Activated naive CD4-positive, alpha-beta T cell treated with anti-CD3 and anti-CD28 coated beads, Interleukin-2, amount 10 ng/mL, durations not matched to agents 7 days and 5 days (primary cell): ENCODE measurements around the gene TANK.

Experiments used
- CTCF ChIA-PET: fragments of 350-600 bp; sonication (Branson Sonifier 250); formaldehyde crosslinking; loops from one replicate; lab custom pipeline; 2021; ENCODE audit warnings: antibody characterized with exemption; lab: Charles Lee
- DNase-seq: peaks from one replicate; pipeline ENCODE4 v3.0.0-alpha.2; 2020
- H3K27ac Mint-ChIP-seq: one replicate; pipeline ENCODE4 v1.8.0; 2021; ENCODE audit warnings: mild to moderate bottlenecking, moderate library complexity, mixed read lengths
- H3K27me3 Mint-ChIP-seq: one replicate; pipeline ENCODE4 v1.8.0; 2021; ENCODE audit warnings: mild to moderate bottlenecking, mixed read lengths
- H3K36me3 Mint-ChIP-seq: one replicate; pipeline ENCODE4 v1.8.0; 2021; ENCODE audit warnings: mixed read lengths
- H3K4me1 Mint-ChIP-seq: one replicate; pipeline ENCODE4 v1.8.0; 2021; ENCODE audit warnings: mixed read lengths
- H3K4me3 Mint-ChIP-seq: one replicate; pipeline ENCODE4 v1.8.0; 2021; ENCODE audit warnings: mild to moderate bottlenecking, moderate library complexity, mixed read lengths
- H3K9me3 Mint-ChIP-seq: one replicate; pipeline ENCODE4 v1.8.0; 2021; ENCODE audit warnings: mixed read lengths

The TANK gene

DNA sequence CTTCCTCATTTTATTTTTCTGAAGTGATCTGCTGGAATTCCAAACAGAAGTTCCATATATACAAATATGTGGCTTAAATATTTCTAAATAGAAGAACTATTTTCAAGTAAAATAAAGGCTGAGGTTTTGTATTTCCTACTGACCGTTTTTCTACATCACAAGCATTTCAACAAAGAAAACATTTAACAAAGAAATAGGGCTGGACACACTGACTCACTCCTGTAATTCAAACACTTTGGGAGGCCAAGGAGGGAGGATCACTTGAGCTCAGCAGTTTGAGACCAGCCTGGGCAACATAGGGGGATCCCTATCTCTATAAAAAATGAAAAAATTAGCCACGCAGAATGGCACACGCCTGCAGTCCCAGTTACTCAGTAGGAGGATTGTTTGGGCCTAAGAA lies 44.6 kb downstream of the TANK start:
- Mint-ChIP-seq H3K9me3 (no peaks in the 10 kb centered on the region), H3K4me1 (peaks cover 7% of the 10 kb centered on the region), H3K27me3 (no peaks in the 10 kb centered on the region), H3K27ac (no peak overlapping the region), H3K36me3 (peaks cover 21% of the 10 kb centered on the region), H3K4me3 (no peak overlapping the region)
- CTCF ChIA-PET, result no interaction called here
- DNase-seq, result no peak

DNA sequence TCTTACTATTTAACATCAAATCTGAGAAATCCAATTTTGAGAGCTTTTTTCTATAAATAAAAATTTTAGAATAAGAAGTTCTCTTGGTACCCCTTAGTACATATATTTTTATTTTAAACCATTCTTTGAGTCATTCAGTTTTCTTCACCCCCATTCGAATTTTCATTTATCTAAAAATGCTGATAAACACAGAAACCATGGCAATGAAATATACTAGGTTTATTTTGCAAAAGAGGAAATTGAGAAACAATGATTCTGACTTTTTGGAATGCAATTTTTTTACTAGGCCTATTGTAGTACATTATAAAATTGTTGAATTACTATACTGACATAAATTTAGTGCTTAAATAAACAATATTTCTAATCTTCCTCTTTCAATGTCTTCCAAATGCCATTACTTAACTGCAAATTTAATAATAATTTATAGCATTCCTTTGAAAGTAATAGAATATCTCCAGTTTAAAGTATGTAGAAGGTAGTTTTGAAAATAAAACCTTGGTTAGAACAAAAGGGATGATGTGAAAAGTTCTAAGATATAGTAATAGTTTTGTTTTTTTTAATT lies 46.3 kb downstream of the TANK start:
- Mint-ChIP-seq H3K4me3 (no peak overlapping the region), H3K27ac (no peak overlapping the region), H3K27me3 (no peaks in the 10 kb centered on the region), H3K9me3 (no peaks in the 10 kb centered on the region), H3K4me1 (no peaks in the 10 kb centered on the region), H3K36me3 (peaks cover 30% of the 10 kb centered on the region)
- no peak for DNase-seq
- CTCF ChIA-PET, result no interaction called here

DNA sequence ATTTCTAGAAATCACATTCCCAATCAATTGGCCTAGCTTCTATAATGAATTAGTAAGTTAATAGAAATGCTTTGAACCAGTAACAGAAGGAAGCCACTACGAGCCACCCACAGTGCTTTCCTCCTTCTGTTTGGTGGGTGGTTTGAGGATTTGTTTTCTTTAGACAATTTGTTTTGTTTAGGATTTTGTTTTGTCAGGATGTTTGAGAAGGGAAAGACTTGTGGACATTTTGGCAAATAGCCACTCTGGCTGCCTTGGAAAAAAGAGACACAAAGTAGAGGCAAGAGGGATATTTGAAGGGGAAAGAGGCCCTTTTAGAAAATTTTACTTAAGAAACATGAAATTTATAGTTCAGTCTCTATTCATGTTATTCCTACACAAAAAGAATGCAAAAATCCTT lies 47.7 kb downstream of the TANK start:
- no peaks in the 10 kb centered on the region for H3K27me3 Mint-ChIP-seq
- H3K27ac Mint-ChIP-seq, result no peak overlapping the region
- DNase-seq, result no peak
- no peaks in the 10 kb centered on the region for H3K4me1 Mint-ChIP-seq
- H3K4me3 Mint-ChIP-seq, result no peak overlapping the region
- no peaks in the 10 kb centered on the region for H3K9me3 Mint-ChIP-seq
- CTCF ChIA-PET, result no interaction called here
- peaks cover 34% of the 10 kb centered on the region for H3K36me3 Mint-ChIP-seq

DNA sequence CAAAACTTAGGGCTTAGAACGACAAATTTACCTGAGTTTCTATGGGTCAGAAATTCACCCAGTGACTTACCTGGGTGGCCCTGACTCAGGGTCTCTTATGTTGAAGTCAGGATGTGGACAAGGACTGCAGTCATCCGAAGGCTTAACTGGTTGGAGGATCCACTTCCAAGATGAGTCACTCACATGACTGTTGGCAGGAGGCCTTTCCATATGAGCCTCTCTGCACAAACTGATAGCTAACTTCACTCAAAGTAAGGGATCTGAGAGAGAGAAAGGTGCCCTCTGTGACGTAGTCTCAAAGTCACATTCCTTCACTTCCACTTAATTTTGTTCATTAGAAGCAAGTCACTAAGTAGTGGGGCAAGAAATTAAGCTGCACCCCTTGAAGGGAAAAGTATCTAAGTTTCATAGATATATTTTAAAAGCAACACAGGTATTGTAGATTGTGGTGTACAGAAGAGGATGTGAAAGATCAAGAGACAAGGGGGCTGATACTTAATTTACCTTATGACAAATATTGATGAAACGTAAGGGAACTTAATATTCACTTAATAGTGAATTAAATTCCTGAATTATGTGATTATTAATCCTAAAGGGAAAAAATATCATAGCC lies 48.4 kb downstream of the TANK start:
- no peak for DNase-seq
- Mint-ChIP-seq H3K4me1 (no peaks in the 10 kb centered on the region), H3K27me3 (no peaks in the 10 kb centered on the region), H3K4me3 (no peak overlapping the region), H3K36me3 (peaks cover 38% of the 10 kb centered on the region), H3K27ac (no peak overlapping the region), H3K9me3 (no peaks in the 10 kb centered on the region)
- CTCF ChIA-PET, result no interaction called here

DNA sequence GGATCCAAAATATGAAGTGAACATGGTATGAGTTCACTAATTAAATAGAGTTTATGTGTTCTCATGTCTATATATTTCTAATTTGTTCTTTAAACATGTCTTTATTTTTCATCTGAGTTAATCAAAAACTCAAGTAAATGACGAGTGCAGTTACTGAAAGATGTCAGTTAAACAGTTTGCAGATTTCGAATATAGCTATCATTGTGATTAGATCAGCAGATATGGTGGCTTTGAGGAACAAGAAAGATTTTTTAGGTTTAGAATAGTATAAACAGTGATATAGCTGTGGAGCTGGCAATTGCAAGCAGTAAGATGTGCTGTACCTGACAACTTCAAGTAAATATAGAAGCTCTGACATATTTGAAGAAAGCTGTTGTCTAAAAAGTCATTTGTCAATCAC lies 49.7 kb downstream of the TANK start:
- no peaks in the 10 kb centered on the region for H3K4me1 Mint-ChIP-seq
- no peaks in the 10 kb centered on the region for H3K27me3 Mint-ChIP-seq
- peaks cover 35% of the 10 kb centered on the region for H3K36me3 Mint-ChIP-seq
- CTCF ChIA-PET, result interaction anchor here (0.6 to 1.6 kb wide), 3 partner anchors 14 to 146 kb away, joined by 3 to 4 read pairs (median 4); no protein-coding TSS in a partner anchor
- no peak overlapping the region for H3K4me3 Mint-ChIP-seq
- no peak overlapping the region for H3K27ac Mint-ChIP-seq
- no peaks in the 10 kb centered on the region for H3K9me3 Mint-ChIP-seq
- DNase-seq, result no peak

DNA sequence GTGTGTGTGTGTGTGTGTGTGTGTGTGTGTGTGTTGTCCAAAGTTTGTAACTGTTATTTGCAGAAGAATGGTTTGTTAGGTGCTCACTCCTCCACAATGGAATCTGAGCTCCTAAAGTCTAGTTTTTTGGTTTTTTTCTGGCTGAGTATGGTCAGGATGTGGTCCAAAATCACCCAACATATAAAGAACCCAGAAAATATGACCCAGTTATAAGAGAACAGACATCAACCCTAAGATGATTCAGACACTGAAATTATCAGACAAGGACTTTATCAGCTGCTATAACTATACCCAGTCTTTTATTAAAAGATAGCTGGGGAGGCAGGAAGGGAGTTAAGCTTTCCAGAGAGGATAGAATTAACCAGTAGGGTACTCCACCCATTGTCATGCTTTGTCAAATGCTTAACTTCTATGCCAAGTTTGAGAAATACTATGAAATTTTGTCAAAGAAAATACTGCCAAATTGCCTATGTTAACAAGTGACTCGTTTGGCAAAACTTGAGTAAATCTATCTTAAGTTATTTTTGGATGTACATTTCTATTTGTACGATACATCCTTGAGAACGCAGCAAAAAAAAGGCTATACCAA lies 57.5 kb downstream of the TANK start:
- Mint-ChIP-seq H3K27me3 (no peaks in the 10 kb centered on the region), H3K4me1 (peaks cover 8% of the 10 kb centered on the region), H3K4me3 (no peak overlapping the region), H3K27ac (no peak overlapping the region), H3K36me3 (peaks cover 24% of the 10 kb centered on the region), H3K9me3 (no peaks in the 10 kb centered on the region)
- CTCF ChIA-PET, result interaction anchor here (0.7 to 1.1 kb wide), 2 partner anchors 19 to 153 kb away, joined by 3 read pairs; no protein-coding TSS in a partner anchor
- no peak for DNase-seq

DNA sequence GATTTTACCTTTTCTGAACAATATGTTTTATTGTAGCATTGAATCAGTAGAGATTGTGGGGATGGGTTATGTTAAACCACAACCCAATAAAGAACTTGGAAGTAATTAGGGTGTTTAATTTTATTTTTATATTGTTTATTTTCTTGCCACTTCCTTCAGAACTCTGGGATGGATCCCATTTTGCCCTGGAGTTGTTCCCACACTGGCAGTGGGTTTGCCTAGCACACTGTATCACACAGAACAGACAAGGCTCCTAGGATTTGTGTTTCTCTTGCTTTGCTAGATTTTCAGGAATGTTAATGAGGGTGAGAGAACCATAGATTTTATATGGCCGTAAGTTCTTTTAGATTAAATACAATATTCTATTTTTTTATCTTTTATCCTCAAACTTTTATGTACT lies 59.0 kb downstream of the TANK start:
- CTCF ChIA-PET, result no interaction called here
- Mint-ChIP-seq H3K27ac (no peak overlapping the region), H3K9me3 (no peaks in the 10 kb centered on the region), H3K4me1 (peaks cover 8% of the 10 kb centered on the region), H3K27me3 (no peaks in the 10 kb centered on the region), H3K4me3 (no peak overlapping the region), H3K36me3 (peaks cover 19% of the 10 kb centered on the region)
- no peak for DNase-seq

DNA sequence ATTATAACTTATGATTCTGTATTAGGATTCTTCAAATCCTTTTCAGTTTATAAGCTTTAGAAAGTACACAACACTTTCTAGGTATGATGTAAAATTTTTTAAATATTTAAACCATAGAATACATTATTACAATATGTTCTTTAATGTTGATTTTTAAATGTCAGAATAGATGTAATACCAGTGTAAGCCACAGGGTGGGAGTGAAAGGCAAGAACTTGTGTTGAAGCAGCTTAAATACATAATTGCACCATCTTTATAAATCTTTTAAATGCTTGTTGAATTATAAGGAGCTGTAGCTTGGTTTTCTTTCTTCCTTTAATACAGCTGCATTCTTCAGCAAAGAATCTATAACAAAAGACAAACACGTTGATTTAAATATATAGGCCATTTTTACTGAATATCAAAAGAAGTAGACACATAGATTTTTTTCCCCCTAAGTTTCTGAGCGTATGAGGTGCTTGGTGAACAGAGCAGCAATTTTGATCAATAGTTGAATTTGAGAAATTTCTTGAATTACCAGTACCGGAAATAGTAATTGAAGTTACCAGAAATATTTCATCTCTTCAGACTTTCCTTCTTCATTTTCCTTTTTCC lies 63.0 kb downstream of the TANK start:
- H3K9me3 Mint-ChIP-seq, result no peaks in the 10 kb centered on the region
- H3K36me3 Mint-ChIP-seq, result peaks cover 31% of the 10 kb centered on the region
- H3K27ac Mint-ChIP-seq, result no peak overlapping the region
- CTCF ChIA-PET, result interaction anchor here (0.7 to 4.5 kb wide), 17 partner anchors 8 to 229 kb away, joined by 3 to 41 read pairs (median 4); no protein-coding TSS in a partner anchor
- H3K4me3 Mint-ChIP-seq, result no peak overlapping the region
- DNase-seq, result no peak
- H3K27me3 Mint-ChIP-seq, result no peaks in the 10 kb centered on the region
- no peaks in the 10 kb centered on the region for H3K4me1 Mint-ChIP-seq

DNA sequence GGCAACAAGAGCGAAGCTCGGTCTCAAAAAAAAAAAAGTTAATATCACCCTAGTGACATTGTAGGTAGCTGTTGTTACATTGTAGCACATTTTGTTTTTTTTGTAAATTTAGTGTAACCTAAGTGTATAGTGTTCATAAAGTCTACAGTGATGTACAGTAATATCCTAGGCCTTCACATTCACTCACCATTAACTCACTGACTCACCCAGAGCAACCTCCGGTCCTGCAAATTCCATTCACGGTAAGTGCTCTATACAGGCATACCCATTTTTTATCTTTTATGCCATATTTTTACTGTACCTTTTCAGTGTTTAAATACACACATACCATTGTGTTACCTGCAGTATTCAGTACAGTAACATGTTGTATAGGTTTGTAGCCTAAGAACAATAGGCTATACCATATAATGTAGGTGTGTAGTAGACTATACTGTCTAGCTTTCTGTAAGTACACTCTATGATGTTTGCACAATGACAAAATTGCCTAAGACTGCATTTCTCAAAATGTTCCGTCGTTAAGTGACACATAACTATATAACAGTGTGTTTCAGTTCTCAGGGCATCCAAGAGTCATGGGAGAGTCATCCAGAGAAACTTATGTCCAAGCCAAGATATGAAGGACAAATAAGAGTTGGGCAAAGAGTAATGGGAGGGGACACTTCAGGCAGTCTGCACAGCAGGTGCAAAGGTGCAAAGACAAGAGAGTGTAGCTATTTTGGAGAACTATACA lies 68.4 kb downstream of the TANK start:
- Mint-ChIP-seq H3K27me3 (no peaks in the 10 kb centered on the region), H3K27ac (no peak overlapping the region), H3K36me3 (peaks cover 36% of the 10 kb centered on the region), H3K4me1 (no peaks in the 10 kb centered on the region), H3K4me3 (no peak overlapping the region), H3K9me3 (no peaks in the 10 kb centered on the region)
- no peak for DNase-seq
- CTCF ChIA-PET, result interaction anchor here (1.1 kb wide), 1 partner anchor 23 kb away, joined by 3 read pairs; no protein-coding TSS in a partner anchor

DNA sequence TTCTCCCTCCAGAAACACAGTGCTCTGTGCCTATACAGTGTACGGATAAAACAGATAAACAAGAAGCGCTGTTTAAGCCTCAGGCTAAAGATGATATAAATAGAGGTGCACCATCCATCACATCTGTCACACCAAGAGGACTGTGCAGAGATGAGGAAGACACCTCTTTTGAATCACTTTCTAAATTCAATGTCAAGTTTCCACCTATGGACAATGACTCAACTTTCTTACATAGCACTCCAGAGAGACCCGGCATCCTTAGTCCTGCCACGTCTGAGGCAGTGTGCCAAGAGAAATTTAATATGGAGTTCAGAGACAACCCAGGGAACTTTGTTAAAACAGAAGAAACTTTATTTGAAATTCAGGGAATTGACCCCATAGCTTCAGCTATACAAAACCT lies 70.7 kb downstream of the TANK start:
- H3K27ac Mint-ChIP-seq, result no peak overlapping the region
- CTCF ChIA-PET, result interaction anchor here (0.7 kb wide), 1 partner anchor 8 kb away, joined by 3 read pairs; no protein-coding TSS in a partner anchor

DNA sequence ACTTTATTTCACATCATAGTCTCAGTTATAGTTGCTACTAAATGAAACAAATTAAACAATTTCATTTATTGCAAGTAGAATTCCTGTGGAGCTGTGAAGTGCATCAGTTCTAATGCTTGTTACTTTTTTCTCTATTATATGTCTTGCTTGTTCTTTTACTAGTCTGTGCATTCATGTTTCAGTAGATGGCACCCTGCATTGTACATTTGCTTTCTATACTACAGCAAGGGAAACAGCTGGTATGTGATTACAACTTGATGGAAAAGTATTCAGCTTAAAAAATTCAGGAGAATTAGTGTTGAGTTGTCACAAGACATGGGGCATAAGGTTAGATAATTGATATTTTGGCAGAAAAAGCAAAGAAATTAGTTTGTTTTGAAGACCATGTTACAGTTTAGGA lies 72.3 kb downstream of the TANK start:
- DNase-seq, result no peak
- H3K4me1 Mint-ChIP-seq, result peaks cover 12% of the 10 kb centered on the region

More for the DNA sequence above, 70.7 kb downstream of the TANK start:
- no peaks in the 10 kb centered on the region for H3K27me3 Mint-ChIP-seq
- no peak overlapping the region for H3K4me3 Mint-ChIP-seq
- no peak for DNase-seq
- H3K4me1 Mint-ChIP-seq, result no peaks in the 10 kb centered on the region
- H3K9me3 Mint-ChIP-seq, result no peaks in the 10 kb centered on the region
- peaks cover 35% of the 10 kb centered on the region for H3K36me3 Mint-ChIP-seq

DNA sequence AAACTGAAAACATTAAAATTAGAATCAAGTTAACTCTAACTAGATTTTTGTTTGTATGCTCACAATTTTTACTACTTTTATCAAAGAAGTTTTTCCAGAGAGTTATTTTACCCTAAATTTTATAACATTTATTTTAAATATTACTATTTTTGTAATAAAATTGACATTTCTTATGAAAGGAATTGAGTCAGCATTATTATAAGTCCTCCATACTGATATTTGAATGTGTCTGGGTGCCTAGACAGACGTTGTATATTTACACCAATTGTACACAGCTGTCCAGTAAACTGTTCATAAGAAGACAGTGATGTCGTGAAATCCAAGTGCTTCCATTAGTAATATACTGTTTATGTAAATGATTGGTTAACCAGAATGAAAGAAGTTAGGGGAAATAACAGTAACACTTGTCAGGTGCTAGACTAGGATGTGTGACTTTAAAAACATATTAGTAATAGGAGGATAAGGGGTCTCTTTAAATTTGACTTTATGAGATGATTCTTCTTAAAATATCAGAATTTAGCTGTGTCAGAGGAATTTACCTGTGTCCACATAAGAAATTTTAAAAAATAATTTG lies 73.7 kb downstream of the TANK start:
- CTCF ChIA-PET, result interaction anchor here (1.0 to 2.9 kb wide), 2 partner anchors 10 to 72 kb away, joined by 5 to 25 read pairs; no protein-coding TSS in a partner anchor
- H3K9me3 Mint-ChIP-seq, result no peaks in the 10 kb centered on the region
- H3K27me3 Mint-ChIP-seq, result peaks cover 10% of the 10 kb centered on the region
- H3K4me1 Mint-ChIP-seq, result peaks cover 21% of the 10 kb centered on the region
- DNase-seq, result no peak
- peaks cover 26% of the 10 kb centered on the region for H3K36me3 Mint-ChIP-seq
- H3K27ac Mint-ChIP-seq, result no peak overlapping the region
- H3K4me3 Mint-ChIP-seq, result no peak overlapping the region

More for the DNA sequence above, 72.3 kb downstream of the TANK start:
- Mint-ChIP-seq H3K4me3 (no peak overlapping the region), H3K27ac (no peak overlapping the region), H3K36me3 (peaks cover 36% of the 10 kb centered on the region), H3K27me3 (no peaks in the 10 kb centered on the region), H3K9me3 (no peaks in the 10 kb centered on the region)
- CTCF ChIA-PET, result interaction anchor here (1.4 to 2.9 kb wide), 2 partner anchors 9 to 41 kb away, joined by 3 to 25 read pairs; no protein-coding TSS in a partner anchor

DNA sequence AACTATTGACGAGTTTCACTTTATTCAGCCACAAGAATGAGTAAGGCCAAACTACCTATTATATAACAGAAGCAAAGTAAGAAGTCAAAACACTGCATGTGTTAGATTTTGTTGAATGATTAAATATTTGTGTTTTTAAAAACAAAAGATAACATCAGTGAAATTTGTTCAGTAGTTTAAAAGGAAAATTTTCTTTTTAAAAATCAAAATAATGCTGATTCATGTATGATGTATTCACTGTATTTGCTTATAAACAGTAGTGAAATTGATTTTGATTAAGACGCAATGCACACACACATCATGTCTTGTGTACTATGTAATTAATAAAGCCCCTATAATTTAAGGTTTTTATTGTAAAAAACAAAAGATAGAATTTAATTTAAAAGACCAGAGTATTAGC lies 74.4 kb downstream of the TANK start:
- no peak for DNase-seq
- H3K4me3 Mint-ChIP-seq, result no peak overlapping the region
- H3K4me1 Mint-ChIP-seq, result peaks cover 21% of the 10 kb centered on the region
- no peak overlapping the region for H3K27ac Mint-ChIP-seq
- H3K27me3 Mint-ChIP-seq, result peaks cover 11% of the 10 kb centered on the region
- CTCF ChIA-PET, result interaction anchor here (1.0 kb wide), 1 partner anchor 72 kb away, joined by 5 read pairs; no protein-coding TSS in a partner anchor
- no peaks in the 10 kb centered on the region for H3K9me3 Mint-ChIP-seq
- peaks cover 22% of the 10 kb centered on the region for H3K36me3 Mint-ChIP-seq
